GM12891 (cell line): ENCODE measurements around the gene PLEKHG5.

Source experiments
- PAX5 ChIP-seq: IDR thresholded peaks from 2 replicates; pipeline ENCODE4 v1.6.1; 2011; ENCODE audit warnings: low read length, moderate library complexity, mild to moderate bottlenecking; ENCODE audit not compliant: insufficient read depth, severe bottlenecking
- POLR2A ChIP-seq: IDR thresholded peaks from 2 replicates; pipeline ENCODE4 v1.6.1; 2011; ENCODE audit warnings: low read depth, low read length, control low read depth
- POLR2AphosphoS5 ChIP-seq: IDR thresholded peaks from 2 replicates; pipeline ENCODE4 v1.6.1; 2011; ENCODE audit warnings: low read depth, low read length, control low read depth
- POU2F2 ChIP-seq: IDR thresholded peaks from 2 replicates; pipeline ENCODE4 v1.6.1; 2011; ENCODE audit warnings: low read depth, mild to moderate bottlenecking, control low read depth, low read length, moderate library complexity
- SPI1 ChIP-seq: IDR thresholded peaks from 2 replicates; pipeline ENCODE4 v1.6.1; 2011; ENCODE audit warnings: low read depth, low read length, control low read depth
- TAF1 ChIP-seq: IDR thresholded peaks from 2 replicates; pipeline ENCODE4 v1.6.1; 2011; ENCODE audit warnings: low read depth, low read length, control low read depth

DNA sequence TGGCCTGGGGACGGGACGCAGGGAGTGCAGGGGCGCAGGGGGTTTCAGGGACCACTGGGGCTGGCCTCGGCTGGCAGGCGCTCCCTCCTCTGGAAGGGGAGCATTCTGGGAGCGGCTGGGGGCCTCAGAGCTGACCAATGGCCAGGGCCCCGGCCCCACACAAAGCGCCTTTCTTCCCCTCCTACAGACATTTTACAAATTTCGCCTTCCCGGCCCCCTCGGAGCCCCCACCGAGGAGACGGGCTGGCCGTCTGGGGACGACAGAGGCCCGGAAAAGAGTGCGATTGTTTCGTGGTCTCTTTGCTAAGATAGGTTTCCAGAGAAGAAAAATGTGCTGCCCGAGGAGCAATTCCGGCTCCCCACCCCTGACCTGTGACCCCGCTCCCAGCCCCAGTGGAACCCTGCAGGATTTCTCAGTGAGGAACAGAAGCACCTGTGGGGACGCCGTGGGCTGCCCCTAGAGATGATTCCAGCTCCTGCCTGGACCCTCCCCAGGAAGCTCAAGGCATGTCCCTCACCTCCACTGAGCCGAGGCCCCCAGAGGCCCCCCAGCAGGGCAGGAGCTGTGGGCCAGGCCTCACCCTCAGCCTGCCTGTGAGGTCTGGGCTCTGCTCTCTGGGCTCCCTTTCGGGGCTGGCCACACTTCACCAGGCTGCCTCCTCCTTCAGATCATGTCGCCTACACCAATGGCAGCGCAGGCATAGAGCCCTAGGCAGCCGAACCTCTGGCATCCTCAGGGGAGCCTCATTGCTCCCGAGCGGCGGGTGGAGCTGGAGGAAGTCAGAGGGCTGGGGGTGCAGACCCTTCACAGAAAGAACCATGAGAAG is 15.0 kb upstream of the PLEKHG5 start:
- no peak for TF ChIP-seq POLR2AphosphoS5
- no peak for TF ChIP-seq POLR2A
- TF ChIP-seq PAX5 = no peak
- no peak for TF ChIP-seq POU2F2
- TF ChIP-seq TAF1 = no peak
- TF ChIP-seq SPI1 = no peak
